ENCODE results near the gene NFIL3.

DNA sequence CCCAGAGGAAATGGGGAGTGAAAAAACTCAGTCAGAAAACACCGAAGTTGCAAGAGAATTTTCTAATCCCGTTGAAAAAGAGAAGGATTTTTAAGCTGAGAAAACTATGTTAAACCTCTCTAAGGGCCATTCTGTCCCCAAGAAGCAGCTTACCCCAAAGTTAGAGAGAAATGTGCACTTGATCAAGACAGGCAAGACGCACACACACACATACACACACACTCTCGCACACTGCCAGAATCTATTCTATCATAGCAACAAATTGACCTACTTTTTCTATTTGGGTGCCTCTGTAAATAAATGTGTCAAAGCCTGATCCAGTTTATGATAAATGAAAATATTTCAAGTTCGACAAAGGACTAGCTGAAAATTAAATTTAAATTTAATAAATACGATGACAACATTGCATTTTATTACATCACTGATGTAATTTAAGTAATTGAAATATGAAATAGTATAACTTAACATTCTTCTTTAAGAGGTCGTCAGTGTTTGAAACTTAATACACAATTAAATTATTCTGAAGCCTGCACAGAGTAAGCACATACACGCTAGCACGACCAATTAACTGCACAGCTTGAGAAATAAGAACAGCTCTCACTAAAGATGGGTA lies 5.9 kb downstream of the NFIL3 start:
- TF ChIP-seq CBX8 (IDR thresholded peaks at IDR 0.05; ENCODE audit: borderline replicate concordance, low read depth, low read length), result no peak
- TF ChIP-seq EP300 (IDR thresholded peaks at IDR 0.05; ENCODE audit: borderline replicate concordance in 1 of 2, low read depth in 2 of 2, low read length in 2 of 2), result no peak

Measured in H1 (cell line).